Colonic mucosa (tissue), 4 donors: ENCODE data around the gene HSD17B10. TPM values are rescaled to one million over a fixed set of nuclear protein-coding genes. Genes with fewer than 3 reads are reported as not detected.

Experiments used
- DNase-seq: peaks from one replicate; pipeline ENCODE4 v3.0.0-alpha.2; 2020
- H3K27ac ChIP-seq: fragments of 200-600 bp; one replicate; pipeline ENCODE4 v1.8.0; 2021
- H3K27me3 ChIP-seq: fragments of 200-600 bp; one replicate; pipeline ENCODE4 v1.8.0; 2021
- H3K36me3 ChIP-seq: fragments of 200-600 bp; one replicate; pipeline ENCODE4 v1.8.0; 2021
- H3K4me1 ChIP-seq: fragments of 200-600 bp; one replicate; pipeline ENCODE4 v1.8.0; 2021; ENCODE audit warnings: mild to moderate bottlenecking
- H3K4me3 ChIP-seq: fragments of 200-600 bp; one replicate; pipeline ENCODE4 v1.8.0; 2021
- H3K9ac ChIP-seq, 2 donors: one replicate each; pipeline ENCODE4 v1.7.0; 2013; ENCODE audit warnings: control low read depth in 2 of 2, low read depth in 2 of 2, low read length in 2 of 2
- H3K9me3 ChIP-seq: fragments of 200-600 bp; one replicate; pipeline ENCODE4 v1.8.0; 2021
- CTCF ChIP-seq: fragments of 200-600 bp; IDR thresholded peaks from one replicate; pipeline ENCODE4 v1.8.0; 2022; ENCODE audit warnings: antibody characterized with exemption, mild to moderate bottlenecking
- intact Hi-C: fragments of 100-400 bp; cut with DNase I; formaldehyde crosslinking; loops from one replicate; pipeline ENCODE4 v1.14.1; 2022
- total RNA-seq, 2 donors: library from RNA; stranded (reverse); fragmentation: NEBNext Ultra II Directional in 1 of 2; extraction: Animal tissue kit (Norgen Biotek cat#: 25700) in 1 of 2; gene quantifications; one replicate each; pipeline ENCODE4 v1.2.1, GENCODE V29; 2021
- donor health status: healthy.
- donor health status: DM: no; HTN: no; CAD: no.
- donor health status: DM: no; HTN: no; CAD: no.

The HSD17B10 gene
- total RNA-seq: 100 to 1,000 TPM in 1 of 2 donors, 10 to 100 TPM in 1; 78.7 to 172 TPM

DNA sequence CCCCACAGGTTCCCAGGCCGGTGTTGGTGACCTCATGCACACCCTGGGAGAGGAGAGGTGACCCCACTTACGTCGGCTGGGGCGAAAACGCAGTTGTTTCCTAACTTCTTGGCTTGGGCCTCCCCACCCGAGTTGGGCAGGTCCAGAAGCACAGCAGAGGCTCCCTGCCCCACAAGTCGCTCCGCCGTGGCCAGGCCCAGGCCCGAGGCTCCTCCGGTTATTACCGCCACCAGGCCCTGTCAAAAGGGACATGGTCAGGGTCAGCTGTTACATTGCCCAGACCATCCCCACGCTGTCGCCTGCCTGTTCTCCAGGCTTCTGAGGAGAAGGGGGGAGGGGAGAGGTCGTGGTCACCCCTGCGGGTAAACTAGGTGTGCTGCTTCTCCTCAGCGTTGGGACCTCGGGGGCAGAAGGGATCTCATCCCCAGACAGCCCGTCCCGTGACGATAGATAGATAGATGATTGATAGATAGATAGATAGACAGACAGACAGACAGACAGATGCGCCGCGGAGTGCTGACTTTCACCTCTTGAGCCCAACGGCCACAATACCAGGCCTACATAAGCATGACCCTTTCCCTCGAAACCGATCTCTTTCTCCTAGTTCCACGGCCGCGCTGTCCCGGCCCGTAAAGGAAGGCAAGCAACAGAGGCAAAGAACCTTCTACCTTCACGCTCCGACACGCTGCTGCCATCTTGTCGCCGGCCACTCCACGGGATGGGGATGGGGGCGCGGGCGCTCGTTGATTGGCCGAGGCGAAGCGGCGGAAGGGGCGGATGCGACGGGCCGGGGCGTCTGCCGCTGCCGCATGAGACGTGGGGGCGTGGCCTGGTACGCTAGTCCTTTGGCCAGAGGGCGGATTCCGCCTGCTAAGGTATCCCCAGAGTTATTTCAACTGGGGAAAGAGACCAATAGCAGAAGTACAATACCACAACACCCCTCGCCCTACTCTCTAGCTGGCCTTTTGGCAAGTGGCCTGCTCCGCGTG lies at the start of gene HSD17B10:
Gene HSD17B10, minus strand, starts transcription at position 720 of the 989 bp plus-strand sequence. Its CDS starts 25 bp downstream, at position 695.
- Histone ChIP-seq H3K27ac (no peak within 1 kb of the TSS), H3K36me3 (no peaks in the 10 kb centered on the region), H3K27me3 (no peaks in the 10 kb centered on the region), H3K9me3 (no peaks in the 10 kb centered on the region), H3K4me1 (no peaks in the 10 kb centered on the region), H3K9ac (peak within 1 kb of the TSS; percentile 66 to 70), H3K4me3 (peak within 1 kb of the TSS; percentile 65)
- TF ChIP-seq CTCF: no peak
- intact Hi-C loops: no loop called here
- peak; percentile 92 for DNase-seq

DNA sequence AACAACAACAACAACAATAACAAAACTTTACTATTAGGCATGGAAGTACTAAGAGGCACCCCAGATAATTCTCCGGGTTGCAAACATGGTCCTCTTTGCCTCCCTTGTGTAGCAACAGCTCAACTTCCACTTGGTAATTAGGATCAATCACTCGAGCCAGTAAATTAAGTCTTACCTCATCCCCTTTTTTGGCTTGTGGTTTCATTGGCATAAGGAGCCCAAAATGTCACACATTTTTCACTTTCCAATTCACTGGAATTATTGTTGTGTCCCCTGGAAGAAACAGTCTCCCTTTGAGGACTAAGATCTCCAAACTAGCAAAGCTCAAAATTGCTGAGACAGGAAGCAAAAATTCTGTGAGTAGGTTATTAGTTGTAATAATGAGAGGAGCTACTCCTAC lies 49.2 kb upstream of the HSD17B10 start:
- H3K9me3 ChIP-seq: no peaks in the 10 kb centered on the region
- DNase-seq: no peak
- no peak overlapping the region for H3K27ac ChIP-seq
- no peaks in the 10 kb centered on the region for H3K36me3 ChIP-seq
- intact Hi-C loops: loop anchor here (5.0 kb wide), 1 partner anchor 166 kb away; no protein-coding TSS in a partner anchor
- H3K27me3 ChIP-seq: no peaks in the 10 kb centered on the region
- TF ChIP-seq CTCF: no peak
- no peak overlapping the region for H3K4me3 ChIP-seq
- no peak overlapping the region for H3K9ac ChIP-seq
- H3K4me1 ChIP-seq: no peaks in the 10 kb centered on the region

- Histone ChIP-seq H3K4me1 (no peaks in the 10 kb centered on the region), H3K4me3 (no peak overlapping the region), H3K9me3 (no peaks in the 10 kb centered on the region), H3K27ac (no peak overlapping the region), H3K36me3 (no peaks in the 10 kb centered on the region), H3K27me3 (no peaks in the 10 kb centered on the region), H3K9ac (no peak overlapping the region)
- peak; percentile 73 for DNase-seq
- intact Hi-C loops: loop anchor here (5.0 kb wide), 1 partner anchor 165 kb away; no protein-coding TSS in a partner anchor
- TF ChIP-seq CTCF: peak; percentile 66
Observed at GRCh38 chrX:53481816-53482465, 47.8 kb upstream of the HSD17B10 start.

GRCh38 chrX:53481093-53481492 lies 46.9 kb upstream of the HSD17B10 start:
- H3K27me3 ChIP-seq: no peaks in the 10 kb centered on the region
- no peaks in the 10 kb centered on the region for H3K36me3 ChIP-seq
- H3K4me3 ChIP-seq: no peak overlapping the region
- H3K4me1 ChIP-seq: no peaks in the 10 kb centered on the region
- no peaks in the 10 kb centered on the region for H3K9me3 ChIP-seq
- intact Hi-C loops: loop anchor here (5.0 kb wide), 1 partner anchor 164 kb away; no protein-coding TSS in a partner anchor
- peak; percentile 31 for DNase-seq
- no peak overlapping the region for H3K27ac ChIP-seq
- peak; percentile 29 for TF ChIP-seq CTCF
- no peak overlapping the region for H3K9ac ChIP-seq

- H3K4me3 ChIP-seq: no peak overlapping the region
- no peaks in the 10 kb centered on the region for H3K9me3 ChIP-seq
- no peaks in the 10 kb centered on the region for H3K36me3 ChIP-seq
- no peak overlapping the region for H3K27ac ChIP-seq
- no peak overlapping the region for H3K9ac ChIP-seq
- TF ChIP-seq CTCF: no peak
- DNase-seq: no peak
- no peaks in the 10 kb centered on the region for H3K4me1 ChIP-seq
- H3K27me3 ChIP-seq: no peaks in the 10 kb centered on the region
- intact Hi-C loops: no loop called here
Observed at GRCh38 chrX:53479301-53479700, 45.1 kb upstream of the HSD17B10 start.
